Stimulated activated CD8-positive, alpha-beta memory T cell treated with anti-CD3 and anti-CD28 coated beads, Interleukin-4, amount 100 ng/mL, for 4 hours (primary cell): ENCODE results near the gene TLE7.

Experiments used
- DNase-seq, 2 donors: peaks; one replicate each; pipeline ENCODE4 v3.0.0-alpha.2; 2020; ENCODE audit warnings: low read depth in 2 of 2, low spot score in 1 of 2

TLE7 gene

DNA sequence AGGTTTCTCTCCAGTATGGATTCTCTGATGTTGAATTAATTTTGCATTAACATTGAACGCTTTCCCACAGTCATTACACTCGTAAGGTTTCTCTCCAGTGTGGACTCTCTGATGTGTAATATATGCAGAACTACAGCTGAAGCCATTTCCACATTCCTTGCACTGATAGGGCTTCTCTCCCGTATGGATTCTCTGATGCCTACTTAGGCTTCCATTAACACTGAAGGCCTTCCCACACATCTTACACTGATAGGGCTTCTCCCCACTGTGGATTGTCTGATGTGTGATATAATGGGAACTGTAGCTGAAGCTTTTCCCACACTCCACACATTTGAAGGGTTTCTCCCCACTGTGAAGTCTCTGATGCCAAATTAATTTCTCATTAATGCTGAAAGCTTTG lies 7.2 kb upstream of the TLE7 start:
- DNase-seq = no peak

DNA sequence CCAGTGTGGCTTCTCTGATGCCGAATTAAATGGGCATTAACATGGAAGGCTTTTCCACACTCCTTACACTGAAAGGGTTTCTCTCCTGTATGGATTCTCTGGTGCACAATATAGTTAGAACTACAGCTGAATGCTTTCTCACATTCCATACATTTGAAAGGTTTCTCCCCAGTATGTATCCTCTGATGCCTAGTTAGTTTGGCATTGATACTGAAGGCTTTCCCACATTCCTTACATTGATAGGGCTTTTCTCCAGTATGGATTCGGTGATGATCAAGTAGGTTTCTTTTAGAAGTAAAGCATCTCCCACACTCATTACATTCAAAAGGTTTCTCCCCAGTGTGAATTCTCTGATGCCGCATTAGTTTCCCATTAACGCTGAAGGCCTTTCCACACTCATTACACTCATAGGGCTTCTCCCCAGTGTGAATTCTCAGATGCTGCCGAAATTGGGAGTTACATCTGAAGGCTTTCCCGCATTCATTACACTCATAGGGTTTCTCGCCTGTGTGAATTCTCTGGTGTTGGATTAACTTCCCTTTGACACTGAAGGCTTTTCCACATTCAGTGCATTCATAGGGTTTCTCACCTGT lies 6.5 kb upstream of the TLE7 start:
- DNase-seq = no peak

DNA sequence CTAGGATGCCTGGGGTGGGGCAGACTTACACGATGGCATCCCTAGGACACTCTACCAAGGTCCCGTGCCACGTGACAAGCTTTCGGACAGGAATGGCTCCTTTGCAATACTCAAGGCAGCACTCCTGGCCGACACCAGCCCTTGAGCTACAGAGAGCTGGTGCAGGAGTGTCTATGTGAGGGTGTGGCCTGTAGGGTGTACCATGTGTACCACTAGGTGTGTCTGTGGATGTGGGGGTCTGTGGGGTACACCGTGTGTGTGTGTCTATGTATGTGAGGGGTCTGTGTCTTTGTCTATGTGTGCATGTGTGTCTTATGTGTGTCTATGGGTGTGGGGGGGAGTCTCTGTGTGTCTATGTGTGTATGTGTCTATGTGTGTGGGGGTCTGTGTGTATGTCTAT lies 1.9 kb upstream of the TLE7 start:
- DNase-seq = no peak

- DNase-seq = no peak
Measured at GRCh38 chr16:71441348-71442050, 355 bp downstream of the TLE7 start.

- DNase-seq = no peak
Measured at GRCh38 chr16:71440669-71441347, 1.0 kb downstream of the TLE7 start.

- DNase-seq = no peak
Measured at GRCh38 chr16:71439523-71439922, 2.3 kb downstream of the TLE7 start.

DNA sequence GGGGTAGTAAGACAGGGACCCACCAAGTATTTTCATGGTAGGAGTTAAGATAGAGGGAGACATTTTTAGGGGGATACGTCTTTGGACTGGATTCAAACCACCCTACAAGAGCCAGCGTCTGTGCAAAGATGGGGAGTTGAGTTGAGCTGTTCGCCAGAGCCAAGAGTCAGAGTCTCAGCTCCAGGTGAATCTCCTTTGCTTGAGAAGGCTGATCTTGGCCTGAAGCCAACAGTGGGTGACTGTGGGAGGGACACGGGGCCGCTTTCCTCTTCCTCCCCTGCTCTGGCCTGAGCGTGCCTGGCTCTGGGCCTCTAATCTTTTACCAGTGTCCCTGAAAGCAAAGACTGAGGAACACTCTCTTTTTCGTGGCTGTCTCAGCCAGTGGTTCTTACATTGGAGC lies 5.4 kb downstream of the TLE7 start:
- DNase-seq = no peak

DNA sequence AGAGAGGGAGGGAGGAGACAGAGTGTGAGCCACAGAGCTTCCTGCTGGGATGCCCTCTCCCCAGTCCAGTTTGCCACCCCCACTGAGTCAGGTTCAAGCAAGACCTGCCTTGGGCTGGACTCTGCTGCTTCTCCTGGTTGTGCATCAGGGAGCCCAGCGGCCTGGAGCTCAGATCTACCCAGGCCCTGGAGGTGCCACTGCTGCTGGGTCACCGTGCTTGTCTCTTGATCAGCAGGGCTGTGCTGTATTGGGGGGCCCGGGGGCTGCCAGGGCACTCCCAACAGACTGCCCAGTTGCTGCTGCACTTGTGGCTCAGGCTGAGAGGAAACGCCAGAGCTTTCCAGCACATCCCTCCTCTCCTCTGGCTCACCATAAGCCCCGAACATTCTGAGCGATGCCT lies 8.9 kb downstream of the TLE7 start:
- no peak for DNase-seq

DNA sequence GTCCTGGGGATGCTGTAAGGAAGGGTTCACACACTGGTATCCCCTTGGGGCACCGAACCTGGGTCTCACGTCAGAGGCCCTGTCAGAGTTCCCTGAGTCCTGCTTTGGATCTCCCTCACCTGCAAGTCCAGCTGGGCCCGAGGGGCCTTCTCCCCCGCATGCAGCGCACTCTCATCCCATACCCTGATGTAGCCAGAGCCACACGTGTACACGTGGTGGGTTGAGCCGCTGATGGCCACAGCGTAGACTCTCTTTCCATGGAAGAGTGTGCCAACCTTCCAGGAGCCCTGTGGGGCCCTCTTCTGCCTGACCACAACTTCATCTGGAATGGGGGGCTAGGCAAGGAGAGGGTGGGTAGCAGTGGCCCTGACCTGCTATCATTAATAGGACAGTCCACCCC lies 9.9 kb downstream of the TLE7 start:
- DNase-seq = no peak

- no peak for DNase-seq
Measured at GRCh38 chr16:71431176-71431575, 10.7 kb downstream of the TLE7 start.

- DNase-seq = no peak
Measured at GRCh38 chr16:71430744-71431143, 11.1 kb downstream of the TLE7 start.

DNA sequence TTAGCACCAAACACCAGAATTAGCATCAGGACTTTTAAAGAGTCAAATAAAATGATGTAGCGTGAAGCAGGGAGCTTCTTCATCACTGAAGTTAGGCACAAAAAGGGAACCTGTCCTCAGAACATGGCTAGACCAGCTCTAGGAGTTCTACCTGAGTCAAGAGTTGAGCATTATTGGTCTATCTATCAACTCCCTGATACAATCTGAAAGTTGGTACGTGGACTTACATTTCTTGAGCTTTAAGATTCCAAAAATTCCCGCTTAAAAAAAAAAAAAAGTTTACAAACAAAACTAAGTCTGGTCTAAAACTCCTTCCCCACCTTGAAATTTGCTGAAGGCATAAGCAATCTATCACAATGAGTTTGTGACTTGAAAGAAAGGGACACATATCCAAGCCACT lies 12.3 kb downstream of the TLE7 start:
- no peak for DNase-seq

DNA sequence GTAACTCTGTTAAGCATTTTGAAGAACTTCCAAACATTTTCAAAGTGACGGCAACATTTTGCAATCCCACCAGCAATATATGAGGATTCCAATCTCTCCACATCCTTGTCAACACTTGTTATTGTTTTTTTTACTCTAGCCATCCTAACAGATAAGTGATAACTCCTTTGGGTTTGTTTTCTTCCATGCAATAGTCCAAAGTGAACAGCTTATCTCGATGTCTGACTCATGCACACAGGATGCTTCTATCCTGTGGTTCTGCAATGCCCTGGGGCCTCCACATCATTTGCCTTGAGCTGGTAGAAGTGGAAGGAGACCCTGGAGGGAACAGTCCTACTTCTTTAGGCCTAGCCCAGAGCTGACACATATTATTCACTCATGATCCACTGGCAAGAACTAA lies 13.0 kb downstream of the TLE7 start:
- no peak for DNase-seq

- DNase-seq = no peak
Measured at GRCh38 chr16:71428385-71428784, 13.5 kb downstream of the TLE7 start.

DNA sequence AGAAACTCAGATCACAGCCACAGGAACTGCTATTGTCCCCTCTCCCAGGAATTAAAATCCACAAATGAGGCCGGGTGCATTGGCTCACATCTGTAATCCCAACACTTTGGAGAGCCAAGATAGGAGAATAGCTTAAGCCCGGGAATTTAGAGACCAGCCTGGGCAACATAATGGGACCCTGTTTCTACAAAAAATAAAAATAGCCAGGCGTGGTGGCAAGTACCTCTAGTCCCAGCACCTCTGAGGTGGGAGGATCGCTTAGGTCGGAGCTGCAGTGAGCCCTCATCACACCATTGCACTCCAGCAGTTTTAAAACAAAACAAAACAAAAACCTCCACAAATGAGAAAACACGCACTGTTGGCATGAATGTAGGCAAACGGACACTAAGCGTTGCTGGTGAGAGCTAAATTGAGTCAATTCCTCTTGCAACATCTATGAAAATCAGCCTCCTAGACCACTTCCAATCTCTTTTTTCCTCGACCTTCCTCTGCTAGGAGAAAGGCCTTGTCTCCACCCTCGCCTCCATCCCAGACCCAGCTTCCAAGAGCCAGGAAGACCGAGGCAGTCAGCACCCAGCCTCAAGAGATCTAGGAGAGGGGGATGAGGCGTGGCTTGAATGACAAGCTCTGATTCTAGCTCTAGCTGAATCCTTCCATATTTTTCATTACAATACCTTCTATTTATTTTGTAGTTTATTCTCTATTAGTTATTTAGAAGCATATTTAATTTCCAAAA lies 14.8 kb downstream of the TLE7 start:
- DNase-seq = no peak

DNA sequence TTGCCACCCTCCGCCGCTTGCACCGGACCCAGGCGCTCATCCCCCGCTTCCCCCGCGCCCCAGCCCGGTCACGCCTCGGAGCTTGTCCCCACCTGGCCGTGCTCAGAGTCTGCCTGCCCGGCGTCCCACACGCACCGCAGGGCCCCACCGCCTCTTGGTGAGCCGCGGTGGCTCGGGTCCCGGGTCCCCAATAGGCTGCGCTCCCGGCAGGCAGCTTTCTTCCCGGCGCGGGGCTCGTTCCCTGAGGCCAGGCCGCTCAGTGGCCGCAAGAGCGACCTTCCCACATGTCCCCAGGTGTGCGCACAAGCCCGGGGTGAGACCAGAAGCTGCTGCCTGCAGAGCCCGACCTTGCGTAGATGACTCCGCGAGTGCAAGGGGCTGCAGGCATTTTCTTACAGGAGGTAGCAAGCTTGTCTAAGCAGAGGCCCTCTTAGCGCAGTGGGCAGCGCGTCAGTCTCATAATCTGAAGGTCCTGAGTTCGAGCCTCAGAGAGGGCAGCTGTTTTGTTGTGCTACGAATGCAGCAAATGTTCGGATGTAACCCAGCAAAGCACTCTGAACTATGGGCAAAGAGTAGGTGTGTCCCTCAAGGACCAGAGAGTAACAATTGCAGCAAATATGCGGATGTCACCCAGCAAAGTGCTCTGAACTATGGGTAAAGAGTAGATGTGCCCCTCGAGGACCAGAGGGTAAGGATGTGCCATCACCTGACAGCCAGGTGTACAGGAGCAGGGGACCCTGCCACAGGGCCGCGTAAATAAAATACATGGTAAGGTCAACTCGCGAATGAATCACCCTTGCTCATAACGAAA lies 15.6 kb downstream of the TLE7 start:
- DNase-seq = no peak

GRCh38 chr16:71425746-71426068 lies 16.1 kb downstream of the TLE7 start:
- DNase-seq = no peak

DNA sequence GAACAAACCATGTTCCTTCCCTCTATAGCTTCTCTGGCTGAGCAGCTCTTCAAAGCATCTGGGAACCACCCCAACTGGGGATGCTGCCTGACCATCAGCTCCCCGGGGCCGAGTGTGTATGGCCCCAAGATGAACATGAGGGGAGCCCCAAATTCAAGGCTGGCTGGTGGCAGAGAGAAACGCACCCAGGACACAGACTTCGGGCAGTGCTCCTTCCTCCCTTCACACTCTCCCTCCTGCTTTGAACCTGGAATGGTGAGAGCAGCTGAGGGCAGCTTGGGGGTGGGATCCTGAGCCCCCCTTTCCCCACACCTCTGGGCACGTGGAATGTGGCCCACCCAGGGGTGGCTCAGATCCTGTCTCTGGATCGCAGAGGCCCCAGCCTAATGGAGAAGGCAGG lies 17.2 kb downstream of the TLE7 start:
- no peak for DNase-seq

GRCh38 chr16:71423865-71424264 lies 18.0 kb downstream of the TLE7 start:
- DNase-seq = no peak

GRCh38 chr16:71423016-71423415 lies 18.8 kb downstream of the TLE7 start:
- DNase-seq = no peak

GRCh38 chr16:71421911-71422310 lies 19.9 kb downstream of the TLE7 start:
- DNase-seq = no peak
